ENCODE results near the gene SYT3.

GRCh38 chr19:50663482-50663790 lies 23.8 kb upstream of the SYT3 start:
- TF ChIP-seq CTCF (IDR thresholded peaks at IDR 0.05) (no peak), POLR2A (IDR thresholded peaks at IDR 0.05) (no peak), EP300 (IDR thresholded peaks at IDR 0.05) (no peak)

All from sigmoid colon (tissue), 4 donors.